Measurements from ENCODE around the gene TAF5L. TPM values are rescaled to one million over a fixed set of nuclear protein-coding genes. Genes with fewer than 3 reads are reported as not detected.
A peak's percentile ranks its signal among the peaks of the same experiment; 100 is the strongest.

Gene TAF5L
- total RNA-seq (10 to 100 TPM; 15.8 to 24.7 (median 18.2) TPM), polyA plus RNA-seq (10 to 100 TPM in 1 of 3 donors, 1 to 10 TPM in 2; 7.0 to 10.9 (median 7.7) TPM)
- long read RNA-seq, donor 1, full-length matches to known transcripts = 6 of 6 reads
- long read RNA-seq, donor 1, partial matches to known transcripts = 0 of 6 reads
- long read RNA-seq, donor 1, other reads (novel, unspliced or antisense) = 0 of 6 reads
- long read RNA-seq, donor 2, full-length matches to known transcripts = 1 of 1 reads
- long read RNA-seq, donor 2, partial matches to known transcripts = 0 of 1 reads
- long read RNA-seq, donor 2, other reads (novel, unspliced or antisense) = 0 of 1 reads

DNA sequence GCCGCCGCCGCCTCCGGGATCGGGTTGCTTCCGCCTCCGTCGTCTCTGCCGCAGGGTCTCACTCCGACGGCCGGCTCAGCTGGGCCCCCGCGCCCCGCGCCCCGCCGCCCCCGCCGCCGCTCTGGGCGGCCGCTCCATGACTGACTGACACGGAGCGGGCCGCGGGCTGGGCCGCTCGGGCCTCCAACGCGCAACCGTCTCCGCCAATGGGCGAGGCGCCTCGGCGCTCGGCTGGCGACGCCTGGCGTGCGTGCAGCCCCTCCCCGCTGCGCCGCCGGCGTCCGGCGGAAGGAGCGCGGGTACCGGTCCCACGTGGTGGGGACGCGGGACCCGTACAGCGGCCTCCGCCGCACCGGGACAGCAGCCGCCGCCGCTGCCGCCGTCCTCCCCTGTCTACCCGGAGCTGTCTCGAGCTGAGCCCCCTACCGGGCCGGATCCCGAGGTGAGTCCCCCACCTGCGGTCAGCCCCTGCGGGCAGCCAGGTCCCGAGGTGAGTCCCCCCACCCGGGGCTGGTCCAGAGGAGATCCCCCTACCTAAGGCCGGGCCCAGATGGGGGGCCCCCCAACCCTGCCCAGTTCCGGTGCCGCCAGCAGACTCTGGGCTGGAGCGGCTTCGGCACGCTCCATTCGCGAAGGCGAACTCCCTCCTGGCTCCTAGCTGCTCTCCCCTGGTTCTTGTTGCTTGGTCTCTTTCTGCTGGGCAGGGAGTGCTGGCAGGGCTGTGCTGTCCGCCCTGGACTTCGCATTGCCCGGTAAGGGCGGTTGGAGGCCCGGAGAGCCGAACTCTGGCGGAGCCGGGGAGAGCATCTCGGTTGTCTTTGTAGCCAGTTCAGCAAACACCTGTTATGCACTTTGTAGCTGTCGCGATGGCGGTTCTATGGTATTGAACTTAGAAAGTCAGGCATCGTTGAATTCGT lies at the start of gene TAF5L, which contains the start of gene URB2:
Gene TAF5L, minus strand, starts transcription at position 208 of the 917 bp plus-strand sequence. CDS start 11,640 bp downstream, outside the sequence.
Gene URB2, plus strand, starts transcription at position 333 of the 917 bp plus-strand sequence. CDS start 1,387 bp downstream, outside the sequence.
- peaks cover 21 to 69% (median 39%) of the 10 kb centered on the region in 6 donors for H3K4me1 ChIP-seq
- H3K4me3 ChIP-seq = peak within 1 kb of the TSS; percentile 87 to 100 (median 94)
- peak within 1 kb of the TSS; percentile 75 to 96 (median 90) for H3K27ac ChIP-seq
- H3K9me3 ChIP-seq = no peaks in the 10 kb centered on the region
- TF ChIP-seq, protein P1, sequence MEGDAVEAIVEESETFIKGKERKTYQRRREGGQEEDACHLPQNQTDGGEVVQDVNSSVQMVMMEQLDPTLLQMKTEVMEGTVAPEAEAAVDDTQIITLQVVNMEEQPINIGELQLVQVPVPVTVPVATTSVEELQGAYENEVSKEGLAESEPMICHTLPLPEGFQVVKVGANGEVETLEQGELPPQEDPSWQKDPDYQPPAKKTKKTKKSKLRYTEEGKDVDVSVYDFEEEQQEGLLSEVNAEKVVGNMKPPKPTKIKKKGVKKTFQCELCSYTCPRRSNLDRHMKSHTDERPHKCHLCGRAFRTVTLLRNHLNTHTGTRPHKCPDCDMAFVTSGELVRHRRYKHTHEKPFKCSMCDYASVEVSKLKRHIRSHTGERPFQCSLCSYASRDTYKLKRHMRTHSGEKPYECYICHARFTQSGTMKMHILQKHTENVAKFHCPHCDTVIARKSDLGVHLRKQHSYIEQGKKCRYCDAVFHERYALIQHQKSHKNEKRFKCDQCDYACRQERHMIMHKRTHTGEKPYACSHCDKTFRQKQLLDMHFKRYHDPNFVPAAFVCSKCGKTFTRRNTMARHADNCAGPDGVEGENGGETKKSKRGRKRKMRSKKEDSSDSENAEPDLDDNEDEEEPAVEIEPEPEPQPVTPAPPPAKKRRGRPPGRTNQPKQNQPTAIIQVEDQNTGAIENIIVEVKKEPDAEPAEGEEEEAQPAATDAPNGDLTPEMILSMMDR (IDR thresholded peaks at IDR 0.05 in 8 of 11, conservative IDR thresholded peaks at IDR 0.05 in 3 of 11) = peak in 2 of 11 experiments; percentile 23 to 41
- TF ChIP-seq POLR2A (IDR thresholded peaks at IDR 0.05) (peak in 1 of 3 donors; percentile 0), POLR2AphosphoS5 (IDR thresholded peaks at IDR 0.05) (peak; percentile 76 to 82 (median 82))
- H3K36me3 ChIP-seq = peaks cover 0 to 11% (median 0%) of the 10 kb centered on the region in 6 donors
- 0 to 1% (median 0%) methylated on average over 13 to 97 of the region's 97 CpGs for WGBS, 5 donors
- H3K27me3 ChIP-seq (replicated peaks in 1 of 7) = no peaks in the 10 kb centered on the region
- peak; percentile 98 for DNase-seq
- intact Hi-C loops (cut with DNase I; ENCODE audit: low total_unique reads) = loop anchor here (5.0 kb wide), 1 partner anchor 69 kb away; the partner anchor contains the start of gene ABCB10

DNA sequence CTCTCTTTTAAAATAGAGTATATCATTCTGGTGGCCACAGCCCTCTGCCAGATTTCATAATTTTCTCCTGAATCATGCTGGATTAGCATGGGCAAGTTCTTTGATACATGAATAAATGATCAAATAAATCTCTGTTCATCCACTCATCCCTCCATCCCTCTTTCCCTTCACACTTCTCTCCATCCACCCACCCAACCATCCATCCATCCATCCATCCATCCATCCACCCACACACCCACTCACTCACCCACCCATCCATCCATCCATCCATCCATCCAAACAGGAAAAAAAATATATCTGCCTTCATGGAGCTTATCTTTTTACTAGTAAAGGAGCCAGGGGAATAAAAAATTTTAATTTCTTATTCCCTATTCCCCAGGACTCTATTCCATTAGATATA lies 49.5 kb upstream of the TAF5L start:
- H3K9me3 ChIP-seq = no peaks in the 10 kb centered on the region
- H3K36me3 ChIP-seq = no peaks in the 10 kb centered on the region
- H3K4me3 ChIP-seq = no peak overlapping the region
- no peaks in the 10 kb centered on the region for H3K27me3 ChIP-seq (replicated peaks in 1 of 7)
- no peak for TF ChIP-seq POLR2AphosphoS5 (IDR thresholded peaks at IDR 0.05)
- no peak for TF ChIP-seq POLR2A (IDR thresholded peaks at IDR 0.05)
- intact Hi-C loops (cut with DNase I; ENCODE audit: low total_unique reads) = no loop called here
- H3K4me1 ChIP-seq = no peaks in the 10 kb centered on the region
- no peak for DNase-seq
- no peak overlapping the region for H3K27ac ChIP-seq

DNA sequence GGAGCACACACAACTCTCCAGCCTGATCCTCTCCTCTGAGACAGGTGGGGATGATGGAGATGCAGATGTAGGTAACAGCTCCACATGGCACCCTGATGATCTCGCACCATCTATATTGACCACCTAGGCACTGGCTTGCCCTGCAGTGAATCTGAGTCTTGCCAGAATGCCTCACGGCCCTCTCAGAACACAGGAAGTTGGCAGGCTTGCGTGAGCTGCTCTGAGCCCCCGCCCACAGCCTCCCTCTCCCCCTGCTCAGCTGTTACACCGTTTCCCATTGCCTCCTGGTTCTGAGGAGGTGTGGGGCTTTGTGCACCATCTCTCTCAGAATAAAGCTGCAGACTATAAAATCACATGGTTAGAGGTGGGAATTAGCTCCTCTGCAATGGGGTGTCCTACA lies 48.1 kb upstream of the TAF5L start:
- no peaks in the 10 kb centered on the region for H3K27me3 ChIP-seq (replicated peaks in 1 of 7)
- H3K36me3 ChIP-seq = no peaks in the 10 kb centered on the region
- H3K9me3 ChIP-seq = no peaks in the 10 kb centered on the region
- H3K4me1 ChIP-seq = no peaks in the 10 kb centered on the region
- no peak for TF ChIP-seq POLR2AphosphoS5 (IDR thresholded peaks at IDR 0.05)
- 28 to 43% (median 35%) methylated on average over 4 to 5 of the region's 5 CpGs for WGBS, 5 donors
- no peak overlapping the region for H3K4me3 ChIP-seq
- H3K27ac ChIP-seq = no peak overlapping the region
- intact Hi-C loops (cut with DNase I; ENCODE audit: low total_unique reads) = no loop called here
- no peak for DNase-seq

DNA sequence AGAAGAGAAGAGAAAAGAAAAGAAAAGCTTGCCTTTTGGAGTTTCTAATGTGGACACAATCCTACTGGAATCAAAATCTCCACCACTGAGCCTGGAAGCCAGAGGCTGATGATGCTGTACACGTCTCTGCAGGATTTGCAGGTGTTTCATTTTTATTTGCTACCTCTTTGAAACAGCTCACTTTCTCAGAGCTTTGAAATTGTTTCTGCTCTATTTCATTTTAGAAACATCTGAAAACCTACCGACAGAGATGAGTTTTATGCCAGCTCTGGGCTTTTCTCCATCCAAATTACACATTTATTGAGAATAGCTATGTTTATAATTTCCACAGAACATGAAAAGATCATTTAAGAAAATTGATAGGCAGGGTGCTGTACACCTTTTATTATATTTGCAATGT lies 46.3 kb upstream of the TAF5L start:
- no peak for TF ChIP-seq POLR2A (IDR thresholded peaks at IDR 0.05)
- no peak for TF ChIP-seq POLR2AphosphoS5 (IDR thresholded peaks at IDR 0.05)
- TF ChIP-seq, protein P1 (IDR thresholded peaks at IDR 0.05 in 8 of 11, conservative IDR thresholded peaks at IDR 0.05 in 3 of 11) = no peak
- H3K4me3 ChIP-seq = no peak overlapping the region
- H3K9me3 ChIP-seq = no peaks in the 10 kb centered on the region
- WGBS, 5 donors = 85 to 93% (median 89%) methylated on average over 2 of the region's 2 CpGs
- intact Hi-C loops (cut with DNase I; ENCODE audit: low total_unique reads) = no loop called here
- H3K36me3 ChIP-seq = no peaks in the 10 kb centered on the region
- no peaks in the 10 kb centered on the region for H3K27me3 ChIP-seq (replicated peaks in 1 of 7)
- H3K4me1 ChIP-seq = no peaks in the 10 kb centered on the region
- DNase-seq = no peak
- H3K27ac ChIP-seq = no peak overlapping the region

Measured in spleen (tissue), 13 donors.